Measurements from ENCODE around the gene SLC22A1.

GRCh38 chr6:160117137-160117536 lies 4.5 kb upstream of the SLC22A1 start:
- TF ChIP-seq CTCF (IDR thresholded peaks at IDR 0.05; ENCODE audit: control extremely low read depth in 1 of 3, insufficient read depth in 1 of 3, low read depth in 1 of 3, low read length in 3 of 3): no peak
- TF ChIP-seq ATF2 (IDR thresholded peaks at IDR 0.05; ENCODE audit: low read length): no peak
- no peak for TF ChIP-seq POLR2A (IDR thresholded peaks at IDR 0.05; ENCODE audit: control extremely low read depth in 1 of 2, low read depth in 2 of 2, low read length in 2 of 2)
- no peak for TF ChIP-seq JUND (IDR thresholded peaks at IDR 0.05; ENCODE audit: low read length)
- no peak for TF ChIP-seq RNF2 (IDR thresholded peaks at IDR 0.05; ENCODE audit: borderline replicate concordance, low read depth, low read length, missing control alignments, poor library complexity, severe bottlenecking)
- TF ChIP-seq CBX5 (IDR thresholded peaks at IDR 0.05; ENCODE audit: low read depth, low read length): no peak
- no peak for TF ChIP-seq BCL11A (IDR thresholded peaks at IDR 0.05; ENCODE audit: low read depth in 2 of 2, low read length in 2 of 2)
- TF ChIP-seq POLR2AphosphoS5 (IDR thresholded peaks at IDR 0.05; ENCODE audit: low read depth, low read length): no peak
- no peak for TF ChIP-seq SRF (IDR thresholded peaks at IDR 0.05; ENCODE audit: low read depth, low read length)
